Loucy (cell line): ENCODE measurements around the gene KAT6B.

ENCODE experiments used
- H2AFZ ChIP-seq: fragments of 200-600 bp; sonication (generic); 2 replicates; pipeline ENCODE4 v1.6.0; 2016; ENCODE audit warnings: antibody characterized with exemption, mild to moderate bottlenecking, low read length, moderate library complexity
- H3F3A ChIP-seq: fragments of 200-600 bp; 2 replicates; pipeline ENCODE4 v1.6.0; 2016; ENCODE audit warnings: antibody characterized with exemption, low read depth, mild to moderate bottlenecking
- H3K27me3 ChIP-seq: fragments of 200-600 bp; sonication (generic); 2 replicates; pipeline ENCODE4 v1.6.1; 2014; ENCODE audit warnings: low read length, mild to moderate bottlenecking; ENCODE audit not compliant: insufficient read depth, poor library complexity, severe bottlenecking
- H3K36me3 ChIP-seq: fragments of 200-600 bp; sonication (generic); 2 replicates; pipeline ENCODE4 v1.6.1; 2016; ENCODE audit warnings: low read length; ENCODE audit not compliant: insufficient read depth
- H3K4me1 ChIP-seq: fragments of 200-600 bp; sonication (generic); 2 replicates; pipeline ENCODE4 v1.5.1; 2014; ENCODE audit warnings: low read length, mild to moderate bottlenecking; ENCODE audit not compliant: insufficient read depth, poor library complexity, severe bottlenecking
- H3K4me2 ChIP-seq: fragments of 200-600 bp; sonication (generic); 2 replicates; pipeline ENCODE4 v1.6.0; 2014; ENCODE audit warnings: antibody characterized with exemption, low read length, low read depth, mild to moderate bottlenecking; ENCODE audit not compliant: poor library complexity, severe bottlenecking
- H3K4me3 ChIP-seq: fragments of 200-600 bp; sonication (generic); 2 replicates; pipeline ENCODE4 v1.5.1; 2014; ENCODE audit warnings: low read length, mild to moderate bottlenecking, mixed read lengths; ENCODE audit not compliant: poor library complexity, severe bottlenecking
- H3K79me2 ChIP-seq: fragments of 200-600 bp; sonication (generic); 2 replicates; pipeline ENCODE4 v1.6.1; 2014; ENCODE audit warnings: low read length; ENCODE audit not compliant: insufficient read depth
- H3K9ac ChIP-seq: fragments of 200-600 bp; sonication (generic); 2 replicates; pipeline ENCODE4 v1.6.0; 2014; ENCODE audit warnings: mild to moderate bottlenecking, low read depth, low read length, moderate library complexity; ENCODE audit not compliant: poor library complexity, severe bottlenecking
- H3K9me2 ChIP-seq: fragments of 200-600 bp; sonication (generic); replicated peaks from 2 replicates; pipeline ENCODE4 v1.6.1; 2016; ENCODE audit warnings: low read depth, low read length, mixed read lengths
- H3K9me3 ChIP-seq: fragments of 200-600 bp; sonication (generic); 2 replicates; pipeline ENCODE4 v1.6.1; 2014; ENCODE audit warnings: mild to moderate bottlenecking, antibody characterized with exemption, low read length, low read depth; ENCODE audit not compliant: insufficient read depth
- H4K20me1 ChIP-seq: fragments of 200-600 bp; sonication (generic); 2 replicates; pipeline ENCODE4 v1.6.0; 2014; ENCODE audit warnings: antibody characterized with exemption, low read length, mild to moderate bottlenecking; ENCODE audit not compliant: insufficient read depth, poor library complexity, severe bottlenecking
- CTCF ChIP-seq: fragments of 200-600 bp; sonication (generic); conservative IDR thresholded peaks from 2 replicates; pipeline ENCODE4 v1.5.1; 2014; ENCODE audit warnings: mild to moderate bottlenecking, antibody characterized with exemption, low read length
- EZH2phosphoT487 ChIP-seq: fragments of 200-600 bp; IDR thresholded peaks from 2 replicates; pipeline ENCODE4 v1.6.1; 2018; ENCODE audit warnings: antibody characterized with exemption, mild to moderate bottlenecking, moderate library complexity, borderline replicate concordance

Gene KAT6B

GRCh38 chr10:75048669-75049098 lies 222.3 kb downstream of the KAT6B start:
- H3K9me2 ChIP-seq: no peaks in the 10 kb centered on the region
- no peaks in the 10 kb centered on the region for H3K79me2 ChIP-seq
- no peak overlapping the region for H3K9ac ChIP-seq
- H3K9me3 ChIP-seq: no peaks in the 10 kb centered on the region
- TF ChIP-seq EZH2phosphoT487 (no peak), CTCF (no peak)
- H3F3A ChIP-seq: no peaks in the 10 kb centered on the region
- no peaks in the 10 kb centered on the region for H3K4me1 ChIP-seq
- H3K27me3 ChIP-seq: no peaks in the 10 kb centered on the region
- H3K4me3 ChIP-seq: no peak overlapping the region
- no peaks in the 10 kb centered on the region for H3K36me3 ChIP-seq
- H2AFZ ChIP-seq: no peak overlapping the region
- no peaks in the 10 kb centered on the region for H4K20me1 ChIP-seq
- H3K4me2 ChIP-seq: no peak overlapping the region

- no peaks in the 10 kb centered on the region for H3K9me2 ChIP-seq
- H3K9ac ChIP-seq: no peak overlapping the region
- H3K9me3 ChIP-seq: no peaks in the 10 kb centered on the region
- no peak overlapping the region for H2AFZ ChIP-seq
- H3F3A ChIP-seq: no peaks in the 10 kb centered on the region
- no peaks in the 10 kb centered on the region for H3K4me1 ChIP-seq
- no peaks in the 10 kb centered on the region for H3K27me3 ChIP-seq
- no peak overlapping the region for H3K4me2 ChIP-seq
- H3K79me2 ChIP-seq: no peaks in the 10 kb centered on the region
- H3K4me3 ChIP-seq: no peak overlapping the region
- H4K20me1 ChIP-seq: no peaks in the 10 kb centered on the region
- TF ChIP-seq EZH2phosphoT487: no peak
- H3K36me3 ChIP-seq: no peaks in the 10 kb centered on the region
Measured at GRCh38 chr10:75049316-75050148, 223.1 kb downstream of the KAT6B start.

GRCh38 chr10:75050149-75050919 lies 223.9 kb downstream of the KAT6B start:
- Histone ChIP-seq H3F3A (no peaks in the 10 kb centered on the region), H3K79me2 (no peaks in the 10 kb centered on the region), H3K9ac (no peak overlapping the region), H2AFZ (no peak overlapping the region), H3K9me3 (no peaks in the 10 kb centered on the region), H3K9me2 (no peaks in the 10 kb centered on the region), H3K4me1 (no peaks in the 10 kb centered on the region), H3K27me3 (no peaks in the 10 kb centered on the region), H4K20me1 (no peaks in the 10 kb centered on the region), H3K4me3 (no peak overlapping the region), H3K4me2 (no peak overlapping the region), H3K36me3 (no peaks in the 10 kb centered on the region)
- TF ChIP-seq CTCF: no peak
- TF ChIP-seq EZH2phosphoT487: no peak
